WTC11 (cell line): ENCODE data around the gene HTR4. TPM values are rescaled to one million over a fixed set of nuclear protein-coding genes. Genes with fewer than 3 reads are reported as not detected.

ENCODE experiments used
- ATAC-seq: fragments of 200-7000 bp; cut with Tn5 transposase; 2 replicates; pipeline ENCODE4 v1.10.0; 2021; ENCODE audit warnings: mild to moderate bottlenecking, moderate library complexity
- CTCF ChIA-PET: fragments of 300-600 bp; sonication (Branson Sonifier 250); formaldehyde crosslinking; loops from one replicate; lab custom pipeline; 2021; ENCODE audit warnings: antibody characterized with exemption; lab: Charles Lee
- POLR2A ChIA-PET: fragments of 350-600 bp; sonication (Branson Sonifier 250); formaldehyde crosslinking; loops from one replicate; lab custom pipeline; 2021; ENCODE audit warnings: antibody characterized with exemption; lab: Charles Lee
- DNase-seq: peaks from one replicate; pipeline ENCODE4 v3.0.0; 2021; ENCODE audit warnings: low spot score
- H3K27ac Mint-ChIP-seq: 2 replicates; pipeline ENCODE4 v1.8.0; 2021; ENCODE audit warnings: mixed read lengths
- H3K27me3 Mint-ChIP-seq: 2 replicates; pipeline ENCODE4 v1.8.0; 2021; ENCODE audit warnings: low read depth, mild to moderate bottlenecking, moderate library complexity, mixed read lengths
- H3K36me3 Mint-ChIP-seq: 2 replicates; pipeline ENCODE4 v1.8.0; 2021; ENCODE audit warnings: mixed read lengths
- H3K4me1 Mint-ChIP-seq: 2 replicates; pipeline ENCODE4 v1.8.0; 2022; ENCODE audit warnings: mixed read lengths
- H3K4me3 Mint-ChIP-seq: 2 replicates; pipeline ENCODE4 v1.8.0; 2021; ENCODE audit warnings: mild to moderate bottlenecking, moderate library complexity, mixed read lengths
- H3K9me3 Mint-ChIP-seq: 2 replicates; pipeline ENCODE4 v1.8.0; 2021; ENCODE audit warnings: mixed read lengths
- ATF1 ChIP-seq: sonication (generic); formaldehyde crosslinking; IDR thresholded peaks from 2 replicates; pipeline ENCODE4 v1.8.1; 2023; ENCODE audit warnings: mild to moderate bottlenecking, moderate library complexity, missing genetic modification reagents
- CREB1 ChIP-seq: sonication (generic); formaldehyde crosslinking; IDR thresholded peaks from 2 replicates; pipeline ENCODE4 v1.8.0; 2023; ENCODE audit warnings: mild to moderate bottlenecking, missing genetic modification reagents
- E2F4 ChIP-seq: sonication (generic); formaldehyde crosslinking; IDR thresholded peaks from 2 replicates; pipeline ENCODE4 v1.8.1; 2022; ENCODE audit warnings: low read depth, mild to moderate bottlenecking, moderate library complexity, missing genetic modification reagents, borderline replicate concordance
- EMX1 ChIP-seq: fragments of 250-450 bp; sonication (Bioruptor Pico); IDR thresholded peaks from 2 replicates; pipeline ENCODE4 v1.8.0; 2021; ENCODE audit warnings: mild to moderate bottlenecking
- FOXJ3 ChIP-seq: sonication (generic); formaldehyde crosslinking; IDR thresholded peaks from 2 replicates; pipeline ENCODE4 v1.9.0; 2021; ENCODE audit warnings: missing genetic modification reagents, mild to moderate bottlenecking, borderline replicate concordance
- KAT7 ChIP-seq: sonication (generic); formaldehyde crosslinking; IDR thresholded peaks from 2 replicates; pipeline ENCODE4 v1.8.1; 2023; ENCODE audit warnings: missing genetic modification reagents, mild to moderate bottlenecking, borderline replicate concordance
- NFE2L1 ChIP-seq: sonication (generic); formaldehyde crosslinking; IDR thresholded peaks from 2 replicates; pipeline ENCODE4 v1.8.1; 2023; ENCODE audit warnings: missing genetic modification reagents
- NR3C1 ChIP-seq: sonication (generic); formaldehyde crosslinking; conservative IDR thresholded peaks from 2 replicates; pipeline ENCODE4 v1.8.1; 2023; ENCODE audit warnings: low read depth, mild to moderate bottlenecking, missing genetic modification reagents
- PRRX2 ChIP-seq: fragments of 250-450 bp; sonication (Bioruptor Pico); IDR thresholded peaks from 2 replicates; pipeline ENCODE4 v1.8.0; 2021; ENCODE audit warnings: mild to moderate bottlenecking
- RELA ChIP-seq: sonication (generic); formaldehyde crosslinking; IDR thresholded peaks from 2 replicates; pipeline ENCODE4 v1.8.1; 2022; ENCODE audit warnings: missing genetic modification reagents, mild to moderate bottlenecking, borderline replicate concordance
- SMAD4 ChIP-seq: sonication (generic); formaldehyde crosslinking; IDR thresholded peaks from 2 replicates; pipeline ENCODE4 v1.8.0; 2022; ENCODE audit warnings: mild to moderate bottlenecking, missing genetic modification reagents
- TEAD1 ChIP-seq: sonication (generic); formaldehyde crosslinking; IDR thresholded peaks from 2 replicates; pipeline ENCODE4 v1.8.0; 2022; ENCODE audit warnings: mild to moderate bottlenecking, missing genetic modification reagents
- ZBTB21 ChIP-seq: sonication (generic); formaldehyde crosslinking; IDR thresholded peaks from 2 replicates; pipeline ENCODE4 v1.8.1; 2023; ENCODE audit warnings: mild to moderate bottlenecking, missing genetic modification reagents, borderline replicate concordance
- ZMAT4 ChIP-seq: fragments of 250-450 bp; sonication (Bioruptor Pico); IDR thresholded peaks from 2 replicates; pipeline ENCODE4 v1.9.0; 2021; ENCODE audit warnings: mild to moderate bottlenecking
- ZNF121 ChIP-seq: sonication (generic); formaldehyde crosslinking; IDR thresholded peaks from 2 replicates; pipeline ENCODE4 v1.8.0; 2023; ENCODE audit warnings: missing genetic modification reagents
- total RNA-seq: library from RNA; stranded (reverse); gene quantifications from 3 replicates; pipeline ENCODE4 v1.2.3, GENCODE V29; 2021
- TF ChIP-seq, protein P1 (sequence below): fragments of 250-450 bp; sonication (Bioruptor Pico); IDR thresholded peaks from 2 replicates; pipeline ENCODE4 v1.9.0; 2021; ENCODE audit warnings: mild to moderate bottlenecking, borderline replicate concordance
- TF ChIP-seq, protein P2 (sequence below): sonication (generic); formaldehyde crosslinking; IDR thresholded peaks from 2 replicates; pipeline ENCODE4 v1.8.1; 2023; ENCODE audit warnings: mild to moderate bottlenecking, missing genetic modification reagents, moderate library complexity
- TF ChIP-seq, protein P3 (sequence below): sonication (generic); formaldehyde crosslinking; IDR thresholded peaks from 2 replicates; pipeline ENCODE4 v1.8.0; 2022; ENCODE audit warnings: mild to moderate bottlenecking, missing genetic modification reagents
- TF ChIP-seq, protein P4 (sequence below): fragments of 250-450 bp; sonication (Bioruptor Pico); IDR thresholded peaks from 2 replicates; pipeline ENCODE4 v1.9.0; 2021; ENCODE audit warnings: mild to moderate bottlenecking

Gene HTR4
- total RNA-seq, 1 experiment from 2014 or later: not detected

GRCh38 chr5:148466236-148466580 is 188.1 kb downstream of the HTR4 start (continued):
- TF ChIP-seq, protein P1, sequence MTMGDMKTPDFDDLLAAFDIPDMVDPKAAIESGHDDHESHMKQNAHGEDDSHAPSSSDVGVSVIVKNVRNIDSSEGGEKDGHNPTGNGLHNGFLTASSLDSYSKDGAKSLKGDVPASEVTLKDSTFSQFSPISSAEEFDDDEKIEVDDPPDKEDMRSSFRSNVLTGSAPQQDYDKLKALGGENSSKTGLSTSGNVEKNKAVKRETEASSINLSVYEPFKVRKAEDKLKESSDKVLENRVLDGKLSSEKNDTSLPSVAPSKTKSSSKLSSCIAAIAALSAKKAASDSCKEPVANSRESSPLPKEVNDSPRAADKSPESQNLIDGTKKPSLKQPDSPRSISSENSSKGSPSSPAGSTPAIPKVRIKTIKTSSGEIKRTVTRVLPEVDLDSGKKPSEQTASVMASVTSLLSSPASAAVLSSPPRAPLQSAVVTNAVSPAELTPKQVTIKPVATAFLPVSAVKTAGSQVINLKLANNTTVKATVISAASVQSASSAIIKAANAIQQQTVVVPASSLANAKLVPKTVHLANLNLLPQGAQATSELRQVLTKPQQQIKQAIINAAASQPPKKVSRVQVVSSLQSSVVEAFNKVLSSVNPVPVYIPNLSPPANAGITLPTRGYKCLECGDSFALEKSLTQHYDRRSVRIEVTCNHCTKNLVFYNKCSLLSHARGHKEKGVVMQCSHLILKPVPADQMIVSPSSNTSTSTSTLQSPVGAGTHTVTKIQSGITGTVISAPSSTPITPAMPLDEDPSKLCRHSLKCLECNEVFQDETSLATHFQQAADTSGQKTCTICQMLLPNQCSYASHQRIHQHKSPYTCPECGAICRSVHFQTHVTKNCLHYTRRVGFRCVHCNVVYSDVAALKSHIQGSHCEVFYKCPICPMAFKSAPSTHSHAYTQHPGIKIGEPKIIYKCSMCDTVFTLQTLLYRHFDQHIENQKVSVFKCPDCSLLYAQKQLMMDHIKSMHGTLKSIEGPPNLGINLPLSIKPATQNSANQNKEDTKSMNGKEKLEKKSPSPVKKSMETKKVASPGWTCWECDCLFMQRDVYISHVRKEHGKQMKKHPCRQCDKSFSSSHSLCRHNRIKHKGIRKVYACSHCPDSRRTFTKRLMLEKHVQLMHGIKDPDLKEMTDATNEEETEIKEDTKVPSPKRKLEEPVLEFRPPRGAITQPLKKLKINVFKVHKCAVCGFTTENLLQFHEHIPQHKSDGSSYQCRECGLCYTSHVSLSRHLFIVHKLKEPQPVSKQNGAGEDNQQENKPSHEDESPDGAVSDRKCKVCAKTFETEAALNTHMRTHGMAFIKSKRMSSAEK (CRISPR knock-in tag): no peak
- TF ChIP-seq ZNF121: no peak
- TF ChIP-seq NFE2L1 (CRISPR knock-in tag): no peak
- no peak for TF ChIP-seq RELA
- TF ChIP-seq FOXJ3 (CRISPR knock-in tag): no peak

- H3K27ac Mint-ChIP-seq: no peak overlapping the region
- CTCF ChIA-PET: interaction anchor here (1.5 kb wide), 1 partner anchor 265 kb away, joined by 6 read pairs; no protein-coding TSS in a partner anchor
- no peaks in the 10 kb centered on the region; the same call in 1 of the 2 replicates for H3K27me3 Mint-ChIP-seq
- ATAC-seq (no peak), DNase-seq (no peak)
- POLR2A ChIA-PET: no interaction called here
- H3K4me3 Mint-ChIP-seq: no peak overlapping the region
- no peaks in the 10 kb centered on the region for H3K36me3 Mint-ChIP-seq
- no peaks in the 10 kb centered on the region for H3K9me3 Mint-ChIP-seq
- H3K4me1 Mint-ChIP-seq: no peaks in the 10 kb centered on the region
- no peak for TF ChIP-seq SMAD4 (CRISPR knock-in tag)
- TF ChIP-seq, protein P2, sequence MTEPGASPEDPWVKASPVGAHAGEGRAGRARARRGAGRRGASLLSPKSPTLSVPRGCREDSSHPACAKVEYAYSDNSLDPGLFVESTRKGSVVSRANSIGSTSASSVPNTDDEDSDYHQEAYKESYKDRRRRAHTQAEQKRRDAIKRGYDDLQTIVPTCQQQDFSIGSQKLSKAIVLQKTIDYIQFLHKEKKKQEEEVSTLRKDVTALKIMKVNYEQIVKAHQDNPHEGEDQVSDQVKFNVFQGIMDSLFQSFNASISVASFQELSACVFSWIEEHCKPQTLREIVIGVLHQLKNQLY: no peak
- no peak for TF ChIP-seq E2F4 (CRISPR knock-in tag)
- TF ChIP-seq NR3C1: no peak
- TF ChIP-seq, protein P1 (CRISPR knock-in tag): no peak
- no peak for TF ChIP-seq RELA
- TF ChIP-seq EMX1: no peak
- TF ChIP-seq, protein P3, sequence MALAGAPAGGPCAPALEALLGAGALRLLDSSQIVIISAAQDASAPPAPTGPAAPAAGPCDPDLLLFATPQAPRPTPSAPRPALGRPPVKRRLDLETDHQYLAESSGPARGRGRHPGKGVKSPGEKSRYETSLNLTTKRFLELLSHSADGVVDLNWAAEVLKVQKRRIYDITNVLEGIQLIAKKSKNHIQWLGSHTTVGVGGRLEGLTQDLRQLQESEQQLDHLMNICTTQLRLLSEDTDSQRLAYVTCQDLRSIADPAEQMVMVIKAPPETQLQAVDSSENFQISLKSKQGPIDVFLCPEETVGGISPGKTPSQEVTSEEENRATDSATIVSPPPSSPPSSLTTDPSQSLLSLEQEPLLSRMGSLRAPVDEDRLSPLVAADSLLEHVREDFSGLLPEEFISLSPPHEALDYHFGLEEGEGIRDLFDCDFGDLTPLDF (CRISPR knock-in tag): no peak
- TF ChIP-seq ZMAT4 (CRISPR knock-in tag): no peak
- TF ChIP-seq, protein P4, sequence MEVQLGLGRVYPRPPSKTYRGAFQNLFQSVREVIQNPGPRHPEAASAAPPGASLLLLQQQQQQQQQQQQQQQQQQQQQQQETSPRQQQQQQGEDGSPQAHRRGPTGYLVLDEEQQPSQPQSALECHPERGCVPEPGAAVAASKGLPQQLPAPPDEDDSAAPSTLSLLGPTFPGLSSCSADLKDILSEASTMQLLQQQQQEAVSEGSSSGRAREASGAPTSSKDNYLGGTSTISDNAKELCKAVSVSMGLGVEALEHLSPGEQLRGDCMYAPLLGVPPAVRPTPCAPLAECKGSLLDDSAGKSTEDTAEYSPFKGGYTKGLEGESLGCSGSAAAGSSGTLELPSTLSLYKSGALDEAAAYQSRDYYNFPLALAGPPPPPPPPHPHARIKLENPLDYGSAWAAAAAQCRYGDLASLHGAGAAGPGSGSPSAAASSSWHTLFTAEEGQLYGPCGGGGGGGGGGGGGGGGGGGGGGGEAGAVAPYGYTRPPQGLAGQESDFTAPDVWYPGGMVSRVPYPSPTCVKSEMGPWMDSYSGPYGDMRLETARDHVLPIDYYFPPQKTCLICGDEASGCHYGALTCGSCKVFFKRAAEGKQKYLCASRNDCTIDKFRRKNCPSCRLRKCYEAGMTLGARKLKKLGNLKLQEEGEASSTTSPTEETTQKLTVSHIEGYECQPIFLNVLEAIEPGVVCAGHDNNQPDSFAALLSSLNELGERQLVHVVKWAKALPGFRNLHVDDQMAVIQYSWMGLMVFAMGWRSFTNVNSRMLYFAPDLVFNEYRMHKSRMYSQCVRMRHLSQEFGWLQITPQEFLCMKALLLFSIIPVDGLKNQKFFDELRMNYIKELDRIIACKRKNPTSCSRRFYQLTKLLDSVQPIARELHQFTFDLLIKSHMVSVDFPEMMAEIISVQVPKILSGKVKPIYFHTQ (CRISPR knock-in tag): no peak
- TF ChIP-seq KAT7: no peak
- TF ChIP-seq CREB1 (CRISPR knock-in tag): no peak
- no peak for TF ChIP-seq ATF1 (CRISPR knock-in tag)
- TF ChIP-seq TEAD1 (CRISPR knock-in tag): no peak
- no peak for TF ChIP-seq NFE2L1 (CRISPR knock-in tag)
- no peak for TF ChIP-seq PRRX2 (CRISPR knock-in tag)
- no peak for TF ChIP-seq ZBTB21 (CRISPR knock-in tag)
Measured at GRCh38 chr5:148465381-148466235, 188.7 kb downstream of the HTR4 start.
